ENCODE data around the gene S100A3.
A peak's percentile ranks its signal among the peaks of the same experiment; 100 is the strongest.

DNA sequence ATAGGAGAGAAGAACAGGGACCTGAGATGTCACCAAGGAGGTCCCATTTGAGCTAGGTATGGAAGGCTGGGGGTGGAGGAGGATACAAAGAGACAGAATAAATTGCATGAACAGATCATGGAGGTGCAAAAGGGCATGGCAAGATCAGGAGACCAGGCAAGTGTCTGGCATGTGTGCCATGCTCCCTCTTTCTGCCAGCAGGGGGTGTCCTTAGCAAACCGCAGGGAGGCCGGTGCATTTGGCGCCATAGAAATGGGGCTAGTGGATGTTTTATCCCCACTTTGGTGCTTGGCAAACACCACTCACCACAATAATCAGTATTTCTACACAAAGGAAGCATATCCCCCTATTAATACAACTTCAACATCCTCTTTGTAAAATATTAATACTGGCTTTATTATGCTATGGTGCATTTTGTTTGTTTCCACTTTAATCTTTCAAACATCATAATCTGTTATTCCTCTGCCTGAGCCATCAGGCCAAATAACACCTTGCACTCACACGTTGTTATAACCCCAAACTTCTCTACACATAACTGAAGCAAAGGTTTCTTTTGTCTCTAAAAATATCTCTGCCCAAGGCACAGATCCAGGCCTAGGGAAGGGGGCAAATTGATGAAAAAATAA, 39.2 kb downstream of the S100A3 start:
- TF ChIP-seq MAX (IDR thresholded peaks at IDR 0.05): no peak
- TF ChIP-seq EP300 (IDR thresholded peaks at IDR 0.05; ENCODE audit: borderline replicate concordance): no peak
- no peak for TF ChIP-seq YY1 (IDR thresholded peaks at IDR 0.05; ENCODE audit: low read depth)
- no peak for TF ChIP-seq CEBPB (IDR thresholded peaks at IDR 0.05)
- TF ChIP-seq, protein P1, sequence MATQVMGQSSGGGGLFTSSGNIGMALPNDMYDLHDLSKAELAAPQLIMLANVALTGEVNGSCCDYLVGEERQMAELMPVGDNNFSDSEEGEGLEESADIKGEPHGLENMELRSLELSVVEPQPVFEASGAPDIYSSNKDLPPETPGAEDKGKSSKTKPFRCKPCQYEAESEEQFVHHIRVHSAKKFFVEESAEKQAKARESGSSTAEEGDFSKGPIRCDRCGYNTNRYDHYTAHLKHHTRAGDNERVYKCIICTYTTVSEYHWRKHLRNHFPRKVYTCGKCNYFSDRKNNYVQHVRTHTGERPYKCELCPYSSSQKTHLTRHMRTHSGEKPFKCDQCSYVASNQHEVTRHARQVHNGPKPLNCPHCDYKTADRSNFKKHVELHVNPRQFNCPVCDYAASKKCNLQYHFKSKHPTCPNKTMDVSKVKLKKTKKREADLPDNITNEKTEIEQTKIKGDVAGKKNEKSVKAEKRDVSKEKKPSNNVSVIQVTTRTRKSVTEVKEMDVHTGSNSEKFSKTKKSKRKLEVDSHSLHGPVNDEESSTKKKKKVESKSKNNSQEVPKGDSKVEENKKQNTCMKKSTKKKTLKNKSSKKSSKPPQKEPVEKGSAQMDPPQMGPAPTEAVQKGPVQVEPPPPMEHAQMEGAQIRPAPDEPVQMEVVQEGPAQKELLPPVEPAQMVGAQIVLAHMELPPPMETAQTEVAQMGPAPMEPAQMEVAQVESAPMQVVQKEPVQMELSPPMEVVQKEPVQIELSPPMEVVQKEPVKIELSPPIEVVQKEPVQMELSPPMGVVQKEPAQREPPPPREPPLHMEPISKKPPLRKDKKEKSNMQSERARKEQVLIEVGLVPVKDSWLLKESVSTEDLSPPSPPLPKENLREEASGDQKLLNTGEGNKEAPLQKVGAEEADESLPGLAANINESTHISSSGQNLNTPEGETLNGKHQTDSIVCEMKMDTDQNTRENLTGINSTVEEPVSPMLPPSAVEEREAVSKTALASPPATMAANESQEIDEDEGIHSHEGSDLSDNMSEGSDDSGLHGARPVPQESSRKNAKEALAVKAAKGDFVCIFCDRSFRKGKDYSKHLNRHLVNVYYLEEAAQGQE (IDR thresholded peaks at IDR 0.05; ENCODE audit: low read depth): no peak
- no peak for TF ChIP-seq TCF12 (IDR thresholded peaks at IDR 0.05; ENCODE audit: low read depth)
- TF ChIP-seq FOXM1 (IDR thresholded peaks at IDR 0.05; ENCODE audit: borderline replicate concordance, low read depth): no peak
- peak; percentile 85 for TF ChIP-seq RAD21 (IDR thresholded peaks at IDR 0.05; ENCODE audit: low read depth)
- TF ChIP-seq TAF1 (IDR thresholded peaks at IDR 0.05; ENCODE audit: low read depth): no peak
- TF ChIP-seq CREB1 (IDR thresholded peaks at IDR 0.05; ENCODE audit: low read depth): no peak
- TF ChIP-seq USF1 (IDR thresholded peaks at IDR 0.05): no peak
- TF ChIP-seq EGR1 (IDR thresholded peaks at IDR 0.05): no peak
- TF ChIP-seq TEAD4 (IDR thresholded peaks at IDR 0.05): no peak
